Calu3 (cell line): ENCODE measurements around the gene ELP2. TPM values are rescaled to one million over a fixed set of nuclear protein-coding genes. Genes with fewer than 3 reads are reported as not detected.

Source experiments
- BruUV-seq: library from RNA; stranded (reverse); fragments of 400-500 nt; replicated peaks from 2 replicates; lab custom pipeline; 2021; lab: Mats Ljungman, UMichigan
- CTCF ChIA-PET: fragments of 300-600 bp; sonication (Branson Sonifier 250); formaldehyde crosslinking; loops from one replicate; lab custom pipeline; 2022; ENCODE audit warnings: antibody characterized with exemption; lab: Charles Lee
- DNase-seq: peaks from one replicate; pipeline ENCODE4 v3.0.0; 2022
- H3K27ac Mint-ChIP-seq: one replicate; pipeline ENCODE4 v1.8.0; 2022; ENCODE audit warnings: mixed read lengths; ENCODE audit not compliant: unreplicated experiment
- H3K27me3 Mint-ChIP-seq: one replicate; pipeline ENCODE4 v1.8.0; 2022; ENCODE audit warnings: mixed read lengths; ENCODE audit not compliant: unreplicated experiment
- H3K36me3 Mint-ChIP-seq: one replicate; pipeline ENCODE4 v1.8.0; 2022; ENCODE audit warnings: mild to moderate bottlenecking, moderate library complexity, mixed read lengths; ENCODE audit not compliant: insufficient read depth, unreplicated experiment
- H3K4me1 Mint-ChIP-seq: one replicate; pipeline ENCODE4 v1.8.0; 2022; ENCODE audit warnings: mild to moderate bottlenecking, low read depth, mixed read lengths; ENCODE audit not compliant: unreplicated experiment
- H3K4me3 Mint-ChIP-seq: one replicate; pipeline ENCODE4 v1.8.0; 2022; ENCODE audit warnings: mild to moderate bottlenecking, low read depth, moderate library complexity, mixed read lengths; ENCODE audit not compliant: unreplicated experiment
- H3K9me3 Mint-ChIP-seq: one replicate; pipeline ENCODE4 v1.8.0; 2022; ENCODE audit warnings: low read depth, mixed read lengths; ENCODE audit not compliant: unreplicated experiment
- intact Hi-C: fragments of 100-400 bp; cut with micrococcal nuclease; formaldehyde crosslinking; loops from one replicate; pipeline ENCODE4 v1.10.0; 2022; ENCODE audit not compliant: unreplicated experiment
- total RNA-seq: library from RNA; stranded (reverse); gene quantifications from 2 replicates; pipeline ENCODE4 v1.2.3, GENCODE V29; 2022
- TF ChIP-seq, protein P1 (sequence below): fragments of 200-600 bp; IDR thresholded peaks from one replicate; pipeline ENCODE4 v1.8.0; 2022; ENCODE audit warnings: antibody characterized with exemption; ENCODE audit not compliant: unreplicated experiment

Gene ELP2
- total RNA-seq, 1 experiment from 2014 or later = 82.2 TPM

DNA sequence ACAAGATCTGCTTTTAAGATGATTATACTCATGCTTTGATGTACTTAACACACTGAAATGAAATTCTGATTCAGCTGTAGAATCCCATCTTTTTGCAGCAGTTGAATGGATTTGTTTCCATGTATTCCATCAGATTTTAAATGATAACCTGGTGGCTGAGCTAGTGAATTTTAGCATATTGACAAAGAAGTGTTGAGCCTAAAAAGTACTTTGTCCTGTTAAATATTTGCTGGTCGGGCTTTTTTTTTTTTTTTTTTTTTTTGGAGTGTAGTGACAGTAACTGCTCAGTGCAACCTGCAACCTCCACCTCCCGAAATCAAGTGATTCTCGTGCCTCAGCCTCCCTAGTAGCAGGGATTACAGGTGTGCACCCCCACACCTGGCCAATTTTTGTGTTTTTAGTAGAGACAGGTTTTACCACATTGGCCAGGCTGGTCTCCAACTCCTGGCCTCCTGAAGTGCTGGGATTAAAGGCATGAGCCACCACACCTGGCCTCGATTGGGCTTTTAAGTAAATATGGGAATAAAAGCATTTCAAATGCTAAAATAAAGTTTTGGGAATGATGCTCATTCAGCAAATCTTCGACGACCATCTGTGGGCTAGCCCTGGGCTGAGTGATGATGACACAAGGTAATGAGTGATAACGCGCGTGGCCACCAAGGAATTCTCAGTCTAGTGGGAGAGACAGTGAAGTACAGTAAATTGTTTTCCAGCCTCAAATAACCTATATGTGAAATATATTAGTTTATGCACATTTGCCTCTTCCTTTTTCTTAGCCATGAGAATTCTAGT lies 2.2 kb downstream of the ELP2 start:
- Mint-ChIP-seq H3K27me3 (no peaks in the 10 kb centered on the region), H3K4me1 (peaks cover 26% of the 10 kb centered on the region), H3K36me3 (peaks cover 53% of the 10 kb centered on the region), H3K9me3 (no peaks in the 10 kb centered on the region), H3K27ac (no peak overlapping the region), H3K4me3 (peak overlapping the region; percentile 98)
- CTCF ChIA-PET = no interaction called here
- intact Hi-C loops = no loop called here
- TF ChIP-seq, protein P1, sequence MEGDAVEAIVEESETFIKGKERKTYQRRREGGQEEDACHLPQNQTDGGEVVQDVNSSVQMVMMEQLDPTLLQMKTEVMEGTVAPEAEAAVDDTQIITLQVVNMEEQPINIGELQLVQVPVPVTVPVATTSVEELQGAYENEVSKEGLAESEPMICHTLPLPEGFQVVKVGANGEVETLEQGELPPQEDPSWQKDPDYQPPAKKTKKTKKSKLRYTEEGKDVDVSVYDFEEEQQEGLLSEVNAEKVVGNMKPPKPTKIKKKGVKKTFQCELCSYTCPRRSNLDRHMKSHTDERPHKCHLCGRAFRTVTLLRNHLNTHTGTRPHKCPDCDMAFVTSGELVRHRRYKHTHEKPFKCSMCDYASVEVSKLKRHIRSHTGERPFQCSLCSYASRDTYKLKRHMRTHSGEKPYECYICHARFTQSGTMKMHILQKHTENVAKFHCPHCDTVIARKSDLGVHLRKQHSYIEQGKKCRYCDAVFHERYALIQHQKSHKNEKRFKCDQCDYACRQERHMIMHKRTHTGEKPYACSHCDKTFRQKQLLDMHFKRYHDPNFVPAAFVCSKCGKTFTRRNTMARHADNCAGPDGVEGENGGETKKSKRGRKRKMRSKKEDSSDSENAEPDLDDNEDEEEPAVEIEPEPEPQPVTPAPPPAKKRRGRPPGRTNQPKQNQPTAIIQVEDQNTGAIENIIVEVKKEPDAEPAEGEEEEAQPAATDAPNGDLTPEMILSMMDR = no peak
- DNase-seq = no peak
- no TSS peak for BruUV-seq

DNA sequence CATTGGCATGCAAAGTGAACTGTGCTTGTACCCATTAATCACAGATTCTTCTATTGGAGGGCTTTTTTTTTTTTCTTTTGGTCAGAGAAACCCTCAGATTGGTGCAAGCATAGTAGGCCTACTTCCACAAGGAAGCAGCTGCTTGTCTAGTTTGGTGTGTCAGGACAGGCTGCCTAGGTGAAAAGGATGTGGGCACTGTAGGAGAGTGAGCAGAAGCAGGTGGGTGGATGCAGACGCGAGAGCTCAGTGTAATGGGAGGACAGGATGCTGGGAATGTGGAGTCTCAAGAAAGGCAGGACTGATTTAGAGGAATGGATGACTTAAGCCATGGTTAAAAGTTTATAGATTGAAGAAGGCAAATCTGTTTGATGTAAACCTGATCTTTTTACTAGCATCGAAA lies 3.1 kb downstream of the ELP2 start:
- Mint-ChIP-seq H3K4me3 (no peak overlapping the region), H3K9me3 (no peaks in the 10 kb centered on the region), H3K36me3 (peaks cover 53% of the 10 kb centered on the region), H3K4me1 (peaks cover 19% of the 10 kb centered on the region), H3K27ac (no peak overlapping the region), H3K27me3 (no peaks in the 10 kb centered on the region)
- intact Hi-C loops = no loop called here
- no TSS peak for BruUV-seq
- no peak for DNase-seq
- TF ChIP-seq, protein P1 = no peak
- CTCF ChIA-PET = interaction anchor here (0.7 kb wide), 1 partner anchor 622 kb away, joined by 4 read pairs; no protein-coding TSS in a partner anchor

DNA sequence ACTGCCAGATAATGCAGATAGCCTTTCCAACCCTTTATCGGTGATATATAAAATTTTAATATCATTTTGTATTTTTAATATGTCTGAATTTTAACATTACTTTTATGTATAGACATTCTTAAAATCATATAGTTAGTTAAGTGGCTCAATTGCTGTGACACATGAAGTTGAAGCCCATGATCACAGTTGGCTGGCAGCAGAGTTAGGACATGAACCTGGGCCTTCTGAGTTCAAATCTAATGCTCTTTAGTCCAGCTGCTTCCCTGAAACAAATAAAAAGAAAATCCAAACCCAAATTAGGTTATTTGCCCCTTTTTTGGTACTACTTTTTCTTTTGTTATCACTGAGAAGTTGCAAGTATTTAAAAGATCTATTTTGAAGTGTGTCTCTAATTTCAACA lies 5.6 kb downstream of the ELP2 start:
- no TSS peak for BruUV-seq
- H3K36me3 Mint-ChIP-seq = peaks cover 39% of the 10 kb centered on the region
- no peaks in the 10 kb centered on the region for H3K9me3 Mint-ChIP-seq
- intact Hi-C loops = no loop called here
- H3K27ac Mint-ChIP-seq = no peak overlapping the region
- TF ChIP-seq, protein P1 = no peak
- H3K4me3 Mint-ChIP-seq = no peak overlapping the region
- no peak for DNase-seq
- CTCF ChIA-PET = no interaction called here
- no peaks in the 10 kb centered on the region for H3K27me3 Mint-ChIP-seq
- peaks cover 13% of the 10 kb centered on the region for H3K4me1 Mint-ChIP-seq

DNA sequence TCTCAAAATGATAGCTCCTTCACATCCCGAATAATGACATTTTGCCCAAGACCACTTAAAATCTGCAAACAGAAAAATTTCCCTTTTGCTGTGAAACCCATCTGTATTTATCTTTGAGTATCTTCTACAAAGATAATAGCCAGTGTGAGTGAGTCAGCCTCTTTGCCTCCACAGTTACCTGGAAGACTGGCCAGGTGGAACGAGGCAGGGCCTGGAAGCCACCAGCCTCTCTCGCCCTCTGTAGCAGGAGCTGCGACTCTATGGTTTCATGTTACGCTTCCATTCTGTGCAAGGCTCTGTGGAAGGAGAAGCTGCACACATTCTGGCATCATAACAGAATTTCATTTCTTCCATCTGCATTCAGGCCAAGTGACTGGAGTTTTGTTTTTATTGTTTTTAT lies 9.5 kb downstream of the ELP2 start:
- intact Hi-C loops = no loop called here
- Mint-ChIP-seq H3K27me3 (no peaks in the 10 kb centered on the region), H3K4me1 (no peaks in the 10 kb centered on the region), H3K4me3 (no peak overlapping the region), H3K36me3 (peaks cover 52% of the 10 kb centered on the region), H3K27ac (no peak overlapping the region), H3K9me3 (no peaks in the 10 kb centered on the region)
- CTCF ChIA-PET = no interaction called here
- TF ChIP-seq, protein P1 = no peak
- BruUV-seq = no TSS peak
- DNase-seq = no peak
